ENCODE data around the gene AOPEP.

Gene AOPEP

GRCh38 chr9:95007226-95007869 lies 280.8 kb downstream of the AOPEP start:
- Histone ChIP-seq H3K36me3 (ENCODE audit: control insufficient read depth in 1 of 2, insufficient read depth in 2 of 2, low read length in 2 of 2) (peaks cover 3 to 14% of the 10 kb centered on the region in 2 donors), H3K4me3 (ENCODE audit: low read depth in 1 of 2, low read length in 2 of 2) (peak overlapping the region; percentile 72), H3K27me3 (ENCODE audit: low read depth, low read length) (no peaks in the 10 kb centered on the region), H3K27ac (ENCODE audit: low read length) (peak overlapping the region; percentile 93), H3K4me1 (ENCODE audit: control insufficient read depth in 1 of 2, insufficient read depth in 2 of 2, low read length in 2 of 2) (peaks cover 0 to 16% of the 10 kb centered on the region in 2 donors), H3K9me3 (ENCODE audit: control insufficient read depth in 1 of 2, low read length in 2 of 2) (no peaks in the 10 kb centered on the region)

GRCh38 chr9:95008151-95008771 lies 281.8 kb downstream of the AOPEP start:
- Histone ChIP-seq H3K27me3 (ENCODE audit: low read depth, low read length) (no peaks in the 10 kb centered on the region), H3K9me3 (ENCODE audit: control insufficient read depth in 1 of 2, low read length in 2 of 2) (no peaks in the 10 kb centered on the region), H3K4me3 (ENCODE audit: low read depth in 1 of 2, low read length in 2 of 2) (peak overlapping the region; percentile 72), H3K4me1 (ENCODE audit: control insufficient read depth in 1 of 2, insufficient read depth in 2 of 2, low read length in 2 of 2) (peaks cover 0 to 18% of the 10 kb centered on the region in 2 donors), H3K27ac (ENCODE audit: low read length) (peak overlapping the region; percentile 93), H3K36me3 (ENCODE audit: control insufficient read depth in 1 of 2, insufficient read depth in 2 of 2, low read length in 2 of 2) (peaks cover 3 to 14% of the 10 kb centered on the region in 2 donors)

- Histone ChIP-seq H3K4me1 (ENCODE audit: control insufficient read depth in 1 of 2, insufficient read depth in 2 of 2, low read length in 2 of 2) (peaks cover 0 to 19% of the 10 kb centered on the region in 2 donors), H3K4me3 (ENCODE audit: low read depth in 1 of 2, low read length in 2 of 2) (no peak overlapping the region)
These were observed 283.0 kb downstream of the AOPEP start for GRCh38 chr9:95009459-95009858.

DNA sequence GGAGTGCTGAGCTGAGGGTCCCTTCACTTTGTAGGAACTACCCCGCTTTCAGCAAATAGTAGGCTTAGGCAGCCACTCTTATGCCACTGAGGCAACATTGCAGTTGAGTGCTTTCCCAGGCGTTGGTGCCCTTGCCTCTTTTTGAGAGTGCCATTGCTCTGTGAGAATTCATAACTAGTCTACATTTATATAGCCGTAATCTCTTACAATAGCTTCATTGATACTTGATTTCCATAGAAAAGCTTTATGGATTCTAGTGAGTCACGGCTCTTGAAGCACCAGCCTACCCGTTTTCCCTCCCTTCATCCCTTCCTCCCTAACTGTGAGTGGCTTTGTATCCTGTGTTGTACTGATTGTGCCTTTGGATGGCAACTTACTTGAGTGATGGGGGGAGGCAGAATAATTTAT lies 283.9 kb downstream of the AOPEP start:
- Histone ChIP-seq H3K36me3 (ENCODE audit: control insufficient read depth in 1 of 2, insufficient read depth in 2 of 2, low read length in 2 of 2) (peaks cover 10 to 12% of the 10 kb centered on the region in 2 donors), H3K4me3 (ENCODE audit: low read depth in 1 of 2, low read length in 2 of 2) (no peak overlapping the region), H3K4me1 (ENCODE audit: control insufficient read depth in 1 of 2, insufficient read depth in 2 of 2, low read length in 2 of 2) (peaks cover 0 to 26% of the 10 kb centered on the region in 2 donors)

More at GRCh38 chr9:95009459-95009858, 283.0 kb downstream of the AOPEP start:
- Histone ChIP-seq H3K27me3 (ENCODE audit: low read depth, low read length) (no peaks in the 10 kb centered on the region), H3K9me3 (ENCODE audit: control insufficient read depth in 1 of 2, low read length in 2 of 2) (no peaks in the 10 kb centered on the region), H3K36me3 (ENCODE audit: control insufficient read depth in 1 of 2, insufficient read depth in 2 of 2, low read length in 2 of 2) (peaks cover 5 to 10% of the 10 kb centered on the region in 2 donors), H3K27ac (ENCODE audit: low read length) (peak overlapping the region; percentile 65)

GRCh38 chr9:95012035-95012708 lies 285.7 kb downstream of the AOPEP start:
- Histone ChIP-seq H3K36me3 (ENCODE audit: control insufficient read depth in 1 of 2, insufficient read depth in 2 of 2, low read length in 2 of 2) (peaks cover 12 to 13% of the 10 kb centered on the region in 2 donors), H3K27me3 (ENCODE audit: low read depth, low read length) (no peaks in the 10 kb centered on the region), H3K27ac (ENCODE audit: low read length) (peak overlapping the region; percentile 10), H3K9me3 (ENCODE audit: control insufficient read depth in 1 of 2, low read length in 2 of 2) (no peaks in the 10 kb centered on the region), H3K4me3 (ENCODE audit: low read depth in 1 of 2, low read length in 2 of 2) (peak overlapping the region in 1 of 2 donors; percentile 24), H3K4me1 (ENCODE audit: control insufficient read depth in 1 of 2, insufficient read depth in 2 of 2, low read length in 2 of 2) (peaks cover 0 to 29% of the 10 kb centered on the region in 2 donors)

More for the DNA sequence above, 283.9 kb downstream of the AOPEP start:
- Histone ChIP-seq H3K9me3 (ENCODE audit: control insufficient read depth in 1 of 2, low read length in 2 of 2) (no peaks in the 10 kb centered on the region), H3K27me3 (ENCODE audit: low read depth, low read length) (no peaks in the 10 kb centered on the region), H3K27ac (ENCODE audit: low read length) (peak overlapping the region; percentile 6)

DNA sequence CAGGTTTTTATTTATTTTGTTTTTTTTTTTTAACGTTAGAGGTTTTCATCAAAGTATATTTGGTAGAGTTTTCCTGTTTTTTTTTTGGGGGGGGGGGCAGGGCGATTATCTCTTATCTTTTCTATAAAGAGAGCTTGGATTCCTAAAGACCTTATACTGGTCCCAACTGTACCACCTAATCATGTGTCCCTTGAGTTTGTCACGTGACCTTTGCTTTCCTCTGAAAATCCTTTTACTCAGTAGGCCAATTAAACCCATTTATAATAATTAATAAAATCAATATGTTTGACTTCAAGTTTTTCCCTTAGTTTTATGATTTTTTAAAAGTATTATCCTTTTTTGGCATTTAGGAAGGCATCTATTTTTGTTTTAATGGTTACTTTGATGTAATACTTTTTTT lies 286.4 kb downstream of the AOPEP start:
- no peak overlapping the region for H3K4me3 ChIP-seq (ENCODE audit: low read depth in 1 of 2, low read length in 2 of 2)
- peak overlapping the region; percentile 10 for H3K27ac ChIP-seq (ENCODE audit: low read length)
- peaks cover 3 to 31% of the 10 kb centered on the region in 2 donors for H3K4me1 ChIP-seq (ENCODE audit: control insufficient read depth in 1 of 2, insufficient read depth in 2 of 2, low read length in 2 of 2)
- H3K36me3 ChIP-seq (ENCODE audit: control insufficient read depth in 1 of 2, insufficient read depth in 2 of 2, low read length in 2 of 2): peaks cover 16 to 17% of the 10 kb centered on the region in 2 donors
- no peaks in the 10 kb centered on the region for H3K27me3 ChIP-seq (ENCODE audit: low read depth, low read length)
- H3K9me3 ChIP-seq (ENCODE audit: control insufficient read depth in 1 of 2, low read length in 2 of 2): no peaks in the 10 kb centered on the region

- Histone ChIP-seq H3K27me3 (ENCODE audit: low read depth, low read length) (no peaks in the 10 kb centered on the region), H3K4me3 (ENCODE audit: low read depth in 1 of 2, low read length in 2 of 2) (no peak overlapping the region), H3K4me1 (ENCODE audit: control insufficient read depth in 1 of 2, insufficient read depth in 2 of 2, low read length in 2 of 2) (peaks cover 6 to 46% of the 10 kb centered on the region in 2 donors), H3K27ac (ENCODE audit: low read length) (peak overlapping the region; percentile 14), H3K9me3 (ENCODE audit: control insufficient read depth in 1 of 2, low read length in 2 of 2) (no peaks in the 10 kb centered on the region), H3K36me3 (ENCODE audit: control insufficient read depth in 1 of 2, insufficient read depth in 2 of 2, low read length in 2 of 2) (peaks cover 24 to 25% of the 10 kb centered on the region in 2 donors)
These were observed 288.4 kb downstream of the AOPEP start for GRCh38 chr9:95014917-95015316.

DNA sequence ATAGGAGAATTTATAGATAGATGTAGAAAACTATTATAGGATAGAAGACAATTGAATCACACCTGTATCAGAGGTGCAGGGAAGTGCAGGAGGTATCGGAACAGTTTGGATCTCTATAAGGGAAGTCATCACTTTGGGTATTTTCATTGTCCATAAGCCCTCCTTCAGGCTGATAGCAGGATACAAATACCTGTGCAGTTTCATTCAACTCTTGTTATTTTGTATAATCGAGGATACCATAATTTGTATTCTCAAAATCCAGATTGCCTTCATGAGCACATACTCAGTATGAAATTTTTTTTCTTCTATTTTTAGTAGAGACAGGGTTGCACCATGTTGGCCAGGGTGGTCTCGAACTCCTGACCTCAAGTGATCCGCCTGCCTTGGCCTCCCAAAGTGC lies 289.1 kb downstream of the AOPEP start:
- peaks cover 24 to 25% of the 10 kb centered on the region in 2 donors for H3K36me3 ChIP-seq (ENCODE audit: control insufficient read depth in 1 of 2, insufficient read depth in 2 of 2, low read length in 2 of 2)
- no peaks in the 10 kb centered on the region for H3K27me3 ChIP-seq (ENCODE audit: low read depth, low read length)
- no peaks in the 10 kb centered on the region for H3K9me3 ChIP-seq (ENCODE audit: control insufficient read depth in 1 of 2, low read length in 2 of 2)
- H3K4me3 ChIP-seq (ENCODE audit: low read depth in 1 of 2, low read length in 2 of 2): no peak overlapping the region
- peaks cover 9 to 49% of the 10 kb centered on the region in 2 donors for H3K4me1 ChIP-seq (ENCODE audit: control insufficient read depth in 1 of 2, insufficient read depth in 2 of 2, low read length in 2 of 2)
- H3K27ac ChIP-seq (ENCODE audit: low read length): no peak overlapping the region

GRCh38 chr9:95017062-95017461 lies 290.6 kb downstream of the AOPEP start:
- Histone ChIP-seq H3K4me3 (ENCODE audit: low read depth in 1 of 2, low read length in 2 of 2) (no peak overlapping the region), H3K4me1 (ENCODE audit: control insufficient read depth in 1 of 2, insufficient read depth in 2 of 2, low read length in 2 of 2) (peaks cover 17 to 54% of the 10 kb centered on the region in 2 donors), H3K27ac (ENCODE audit: low read length) (peak overlapping the region; percentile 84), H3K36me3 (ENCODE audit: control insufficient read depth in 1 of 2, insufficient read depth in 2 of 2, low read length in 2 of 2) (peaks cover 23 to 25% of the 10 kb centered on the region in 2 donors), H3K9me3 (ENCODE audit: control insufficient read depth in 1 of 2, low read length in 2 of 2) (no peaks in the 10 kb centered on the region), H3K27me3 (ENCODE audit: low read depth, low read length) (no peaks in the 10 kb centered on the region)

DNA sequence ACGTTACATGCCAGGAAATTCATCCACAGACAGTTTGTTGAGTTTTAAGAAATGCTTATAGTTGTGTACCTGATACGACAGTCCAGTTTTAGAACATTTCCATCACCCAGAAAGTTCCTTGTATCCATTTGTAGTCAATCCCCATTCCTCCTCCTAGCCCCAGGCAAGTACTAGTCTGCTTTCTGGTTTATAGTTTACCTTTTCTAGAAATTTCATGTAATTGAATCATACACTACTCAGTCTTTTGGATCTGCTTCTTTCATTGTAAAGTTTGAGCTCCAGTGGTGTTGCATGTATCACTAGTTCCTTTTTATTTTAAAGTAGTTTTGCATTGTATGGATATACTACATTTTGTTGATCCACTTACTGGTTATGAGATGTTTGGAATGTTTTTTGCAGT lies 291.2 kb downstream of the AOPEP start:
- Histone ChIP-seq H3K4me1 (ENCODE audit: control insufficient read depth in 1 of 2, insufficient read depth in 2 of 2, low read length in 2 of 2) (peaks cover 17 to 50% of the 10 kb centered on the region in 2 donors), H3K4me3 (ENCODE audit: low read depth in 1 of 2, low read length in 2 of 2) (no peak overlapping the region), H3K36me3 (ENCODE audit: control insufficient read depth in 1 of 2, insufficient read depth in 2 of 2, low read length in 2 of 2) (peaks cover 23 to 25% of the 10 kb centered on the region in 2 donors), H3K9me3 (ENCODE audit: control insufficient read depth in 1 of 2, low read length in 2 of 2) (no peaks in the 10 kb centered on the region), H3K27ac (ENCODE audit: low read length) (peak overlapping the region; percentile 84), H3K27me3 (ENCODE audit: low read depth, low read length) (no peaks in the 10 kb centered on the region)
